SK-N-SH (cell line): ENCODE data around the gene CAMSAP1. TPM values are rescaled to one million over a fixed set of nuclear protein-coding genes. Genes with fewer than 3 reads are reported as not detected.

Experiments
- CTCF ChIA-PET: fragments of 300-600, 350-600 bp; formaldehyde crosslinking; extraction: SDS; loops from one replicate; lab custom pipeline; 2021; lab: Yijun Ruan, JAX
- POLR2A ChIA-PET: fragments of 350-600 bp; sonication (Branson Sonifier 250); formaldehyde crosslinking; extraction: SDS; loops from one replicate; lab custom pipeline; 2020; ENCODE audit warnings: antibody characterized with exemption, inconsistent platforms; lab: Yijun Ruan, JAX
- DNase-seq: peaks from one replicate; pipeline ENCODE4 v3.0.0; 2012
- H2AFZ ChIP-seq: fragments of 200-600 bp; sonication (generic); 2 replicates; pipeline ENCODE4 v1.8.1; 2016; ENCODE audit warnings: antibody characterized with exemption, mild to moderate bottlenecking, low read depth
- H3F3A ChIP-seq: fragments of 200-600 bp; sonication (generic); replicated peaks from 2 replicates; pipeline ENCODE3; 2016; ENCODE audit warnings: antibody characterized with exemption, mild to moderate bottlenecking; ENCODE audit not compliant: insufficient read depth
- H3K27ac ChIP-seq, 2 experiments: fragments of 200-500 bp in 1 of 2; fragments of 200-600 bp in 1 of 2; sonication (Bioruptor generic) in 1 of 2; sonication (generic), shearing (Covaris generic) in 1 of 2; 2 replicates each; pipeline versions ENCODE4 v1.5.1 to v1.6.1; 2014 to 2016; ENCODE audit warnings: low read depth in 2 of 2, inconsistent platforms in 1 of 2, low read length in 1 of 2, mild to moderate bottlenecking in 1 of 2, mixed read lengths in 1 of 2
- H3K27me3 ChIP-seq: fragments of 200-600 bp; sonication (generic), shearing (Covaris generic); 2 replicates; pipeline ENCODE4 v1.6.1; 2016; ENCODE audit warnings: mixed run types; ENCODE audit not compliant: insufficient read depth
- H3K36me3 ChIP-seq, 2 experiments: fragments of 200-500 bp in 1 of 2; fragments of 200-600 bp in 1 of 2; sonication (Bioruptor generic) in 1 of 2; sonication (generic) in 1 of 2; replicated peaks in 1 of 2; 2 replicates each; pipeline versions ENCODE3 to v1.5.1; 2014 to 2016; ENCODE audit warnings: low read length in 1 of 2, mild to moderate bottlenecking in 1 of 2; ENCODE audit not compliant: insufficient read depth in 2 of 2, control insufficient read depth in 1 of 2
- H3K4me1 ChIP-seq, 2 experiments: fragments of 200-500 bp in 1 of 2; fragments of 200-600 bp in 1 of 2; sonication (Bioruptor generic) in 1 of 2; sonication (generic), shearing (Covaris generic) in 1 of 2; 2 replicates each; pipeline versions ENCODE4 v1.5.1 to v1.6.1; 2014 to 2016; ENCODE audit warnings: low read depth in 1 of 2, low read length in 1 of 2, mixed run types in 1 of 2; ENCODE audit not compliant: insufficient read depth in 2 of 2, control insufficient read depth in 1 of 2
- H3K4me2 ChIP-seq: fragments of 200-600 bp; sonication (generic), shearing (Covaris generic); 2 replicates; pipeline ENCODE4 v1.6.1; 2017; ENCODE audit warnings: mixed run types
- H3K4me3 ChIP-seq, 2 experiments: fragments of 200-500 bp in 1 of 2; fragments of 200-600 bp in 1 of 2; sonication (Bioruptor generic) in 1 of 2; sonication (generic), shearing (Covaris generic) in 1 of 2; 2 replicates each; pipeline versions ENCODE4 v1.5.1 to v1.8.1; 2014 to 2016; ENCODE audit warnings: low read depth in 2 of 2, inconsistent platforms in 1 of 2, low read length in 1 of 2, mild to moderate bottlenecking in 1 of 2, mixed read lengths in 1 of 2, moderate library complexity in 1 of 2
- H3K79me2 ChIP-seq: fragments of 200-600 bp; sonication (generic); 2 replicates; pipeline ENCODE4 v1.8.1; 2017; ENCODE audit warnings: mild to moderate bottlenecking; ENCODE audit not compliant: insufficient read depth
- H3K9ac ChIP-seq: fragments of 200-600 bp; sonication (generic); 2 replicates; pipeline ENCODE4 v1.6.1; 2017; ENCODE audit warnings: mixed run types
- H3K9me2 ChIP-seq: fragments of 200-600 bp; sonication (generic); 2 replicates; pipeline ENCODE4 v1.6.1; 2017; ENCODE audit warnings: mixed run types
- H3K9me3 ChIP-seq: fragments of 200-600 bp; sonication (generic); 2 replicates; pipeline ENCODE4 v1.6.1; 2017; ENCODE audit warnings: mixed run types, mild to moderate bottlenecking, moderate library complexity
- H4K20me1 ChIP-seq: fragments of 200-600 bp; sonication (generic); 2 replicates; pipeline ENCODE4 v1.6.1; 2017; ENCODE audit warnings: mild to moderate bottlenecking, mixed run types; ENCODE audit not compliant: insufficient read depth
- CHD2 ChIP-seq: fragments of 150-350 bp; IDR thresholded peaks from 2 replicates; pipeline ENCODE4 v1.6.1; 2018; ENCODE audit warnings: low read length; ENCODE audit not compliant: partially characterized antibody
- CTCF ChIP-seq: fragments of 200-600 bp; sonication (generic); IDR thresholded peaks from 2 replicates; pipeline ENCODE4 v1.6.1; 2017; ENCODE audit warnings: antibody characterized with exemption, mild to moderate bottlenecking, moderate library complexity
- EZH2phosphoT487 ChIP-seq: fragments of 200-600 bp; sonication (generic); IDR thresholded peaks from 2 replicates; pipeline ENCODE4 v1.6.1; 2017; ENCODE audit warnings: low read depth, mixed run types, mild to moderate bottlenecking, antibody characterized with exemption, moderate library complexity, borderline replicate concordance
- FOSL2 ChIP-seq: IDR thresholded peaks from 2 replicates; pipeline ENCODE4 v1.4.0; 2012; ENCODE audit warnings: low read depth, mild to moderate bottlenecking, moderate library complexity, borderline replicate concordance
- FOXJ3 ChIP-seq: sonication (generic); formaldehyde crosslinking; IDR thresholded peaks from 2 replicates; pipeline ENCODE4 v1.5.1; 2020; ENCODE audit warnings: mild to moderate bottlenecking, missing genetic modification reagents
- JUND ChIP-seq: IDR thresholded peaks from 2 replicates; pipeline ENCODE4 v1.4.0; 2012
- MAX ChIP-seq: IDR thresholded peaks from 2 replicates; pipeline ENCODE4 v1.4.0; 2012; ENCODE audit warnings: low read depth
- MXI1 ChIP-seq: IDR thresholded peaks from 2 replicates; pipeline ENCODE4 v1.6.1; 2012; ENCODE audit warnings: mild to moderate bottlenecking, low read depth, low read length, improper control_type of control experiment
- NRF1 ChIP-seq: IDR thresholded peaks from 2 replicates; pipeline ENCODE4 v1.6.1; 2012; ENCODE audit warnings: low read depth, mild to moderate bottlenecking, low read length
- PBX3 ChIP-seq: IDR thresholded peaks from 2 replicates; pipeline ENCODE4; 2012
- POLR2AphosphoS5 ChIP-seq: IDR thresholded peaks from 2 replicates; pipeline ENCODE4 v1.6.1; 2012; ENCODE audit warnings: low read depth, low read length
- RFX5 ChIP-seq: IDR thresholded peaks from 2 replicates; pipeline ENCODE4 v1.6.1; 2012; ENCODE audit warnings: mild to moderate bottlenecking, improper control_type of control experiment, low read length
- SIN3A ChIP-seq: IDR thresholded peaks from 2 replicates; pipeline ENCODE4 v1.6.1; 2012; ENCODE audit warnings: low read depth, mild to moderate bottlenecking, low read length, moderate library complexity, borderline replicate concordance
- SMC3 ChIP-seq: IDR thresholded peaks from 2 replicates; pipeline ENCODE4 v1.6.1; 2012; ENCODE audit warnings: low read depth, low read length, improper control_type of control experiment
- TAF1 ChIP-seq: IDR thresholded peaks from 2 replicates; pipeline ENCODE4 v1.6.1; 2012; ENCODE audit warnings: low read depth, mild to moderate bottlenecking, low read length, moderate library complexity, borderline replicate concordance
- USF2 ChIP-seq: fragments of 150-350 bp; IDR thresholded peaks from 2 replicates; pipeline ENCODE4 v1.6.1; 2017; ENCODE audit warnings: antibody characterized with exemption, low read length, low read depth, borderline replicate concordance
- YY1 ChIP-seq: IDR thresholded peaks from 2 replicates; pipeline ENCODE4 v1.4.0; 2012; ENCODE audit warnings: low read depth, mild to moderate bottlenecking
- ZBTB33 ChIP-seq: IDR thresholded peaks from 2 replicates; pipeline ENCODE4 v1.4.0; 2012; ENCODE audit warnings: low read depth, borderline replicate concordance
- WGBS: methylation state at CpG from one replicate; pipeline ENCODE4 v1.1.6; 2017; ENCODE audit warnings: low lambda C conversion rate; 5-methylcytosine and 5-hydroxymethylcytosine counted together
- polyA plus RNA-seq, 3 experiments: library from polyadenylated mRNA; depleted of rRNA; stranded (reverse); fragments of >200 nt; gene quantifications; 2 replicates each; pipeline ENCODE4 v1.2.3, GENCODE V29; 2012

The CAMSAP1 gene
- polyA plus RNA-seq, 1 of the 3 experiments (the other 2 are of a cell fraction) = 8.9 TPM

GRCh38 chr9:135888126-135888765, 19.1 kb downstream of the CAMSAP1 start:
- Histone ChIP-seq H4K20me1 (peaks cover 100% of the 10 kb centered on the region), H3K9me2 (no peaks in the 10 kb centered on the region), H3K4me3 (no peak overlapping the region), H2AFZ (no peak overlapping the region), H3K9ac (no peak overlapping the region), H3K4me2 (no peak overlapping the region), H3K79me2 (peaks cover 100% of the 10 kb centered on the region), H3K4me1 (peaks cover 30 to 81% of the 10 kb centered on the region in 2 experiments), H3K27ac (no peak overlapping the region; a peak in 1 of 4 replicates), H3F3A (no peaks in the 10 kb centered on the region), H3K27me3 (no peaks in the 10 kb centered on the region), H3K9me3 (no peaks in the 10 kb centered on the region), H3K36me3 (no peaks in the 10 kb centered on the region)
- ChIA-PET POLR2A (no interaction called here), CTCF (interaction anchor here (0.8 to 1.4 kb wide), 3 partner anchors 22 to 187 kb away, joined by 3 to 5 read pairs (median 3); no protein-coding TSS in a partner anchor)
- no peak for DNase-seq
- TF ChIP-seq JUND (no peak), YY1 (no peak), CHD2 (no peak), MXI1 (no peak), CTCF (no peak), SMC3 (no peak), USF2 (no peak), EZH2phosphoT487 (no peak), RFX5 (no peak), MAX (no peak), NRF1 (no peak), SIN3A (no peak), PBX3 (no peak), FOSL2 (no peak), FOXJ3 (CRISPR knock-in tag) (no peak), ZBTB33 (no peak), POLR2AphosphoS5 (no peak), TAF1 (no peak)
- WGBS = 91% methylated on average over 15 of the region's 22 CpGs
